Raji (cell line): Measurements from ENCODE around the gene UNC13A.

Source experiments
- POLR2A ChIP-seq: IDR thresholded peaks from 2 replicates; pipeline ENCODE4 v1.6.1; 2011; ENCODE audit warnings: low read depth, low read length, control low read depth; ENCODE audit not compliant: insufficient read depth

The UNC13A gene

GRCh38 chr19:17719730-17720400 lies 31.7 kb upstream of the UNC13A start:
- no peak for TF ChIP-seq POLR2A

- peak; percentile 79 for TF ChIP-seq POLR2A
Measured at GRCh38 chr19:17718947-17719711, 31.0 kb upstream of the UNC13A start, which contains the start of gene MAP1S. Gene MAP1S (plus strand): TSS chr19:17719480. CDS start chr19:17719503, 23 bp downstream.

- no peak for TF ChIP-seq POLR2A
Measured at GRCh38 chr19:17718550-17718946, 30.4 kb upstream of the UNC13A start.

GRCh38 chr19:17716309-17716929 lies 28.3 kb upstream of the UNC13A start:
- TF ChIP-seq POLR2A, result no peak

- TF ChIP-seq POLR2A, result no peak
Measured at GRCh38 chr19:17711851-17712250, 23.7 kb upstream of the UNC13A start.

- no peak for TF ChIP-seq POLR2A
Measured at GRCh38 chr19:17706750-17707181, 18.6 kb upstream of the UNC13A start.

GRCh38 chr19:17703824-17704463 lies 15.8 kb upstream of the UNC13A start:
- no peak for TF ChIP-seq POLR2A

GRCh38 chr19:17695198-17695597 lies 7.0 kb upstream of the UNC13A start:
- TF ChIP-seq POLR2A, result no peak

GRCh38 chr19:17692566-17692965 lies 4.4 kb upstream of the UNC13A start:
- no peak for TF ChIP-seq POLR2A

GRCh38 chr19:17688853-17689595 lies 870 bp upstream of the UNC13A start:
- no peak for TF ChIP-seq POLR2A

GRCh38 chr19:17687141-17687856 lies 855 bp downstream of the UNC13A start:
- TF ChIP-seq POLR2A, result no peak

- no peak for TF ChIP-seq POLR2A
Measured at GRCh38 chr19:17686592-17687024, 1.5 kb downstream of the UNC13A start.

- no peak for TF ChIP-seq POLR2A
Measured at GRCh38 chr19:17686023-17686521, 2.1 kb downstream of the UNC13A start.
